ENCODE results near the gene MEF2C. TPM values are rescaled to one million over a fixed set of nuclear protein-coding genes. Genes with fewer than 3 reads are reported as not detected.

MEF2C gene
- polyA plus RNA-seq, 1 donor (not counting 4 experiments of a cell fraction or from before 2014, with no cell fraction given): 0.10 TPM

DNA sequence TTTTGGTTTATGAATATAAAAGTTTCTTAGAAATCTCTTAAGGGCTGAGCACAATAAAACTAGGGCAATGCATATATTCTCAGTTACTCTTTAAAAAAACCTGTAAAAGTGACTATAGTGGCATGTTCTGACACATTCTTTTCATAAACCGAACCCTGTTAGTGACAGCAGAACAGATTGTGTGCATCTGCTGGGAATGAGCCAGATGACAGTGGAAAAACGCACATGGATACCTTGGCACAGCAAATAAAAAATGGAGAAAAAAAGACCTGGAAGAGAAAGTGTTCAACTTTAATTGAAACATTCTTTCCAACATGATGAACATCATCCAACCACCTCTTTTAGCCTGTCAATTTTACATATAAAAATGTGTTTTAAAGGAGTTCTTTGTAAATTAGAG is 12.7 kb downstream of the MEF2C start:
- Histone ChIP-seq H3K4me2 (ENCODE audit: control insufficient read depth, extremely low read depth, insufficient read depth, low read depth, low read length) (no peak overlapping the region), H3K9ac (ENCODE audit: control insufficient read depth, extremely low read depth, insufficient read depth, low read length) (no peak overlapping the region), H3K36me3 (ENCODE audit: control insufficient read depth in 2 of 2, extremely low read depth in 1 of 2, insufficient read depth in 2 of 2, low read length in 2 of 2) (no peaks in the 10 kb centered on the region), H4K20me1 (ENCODE audit: control insufficient read depth, extremely low read depth, insufficient read depth, low read length) (no peaks in the 10 kb centered on the region), H3K27ac (ENCODE audit: control insufficient read depth, insufficient read depth, low read length) (no peak overlapping the region), H2AFZ (ENCODE audit: control insufficient read depth, low read length) (no peak overlapping the region), H3K27me3 (ENCODE audit: control insufficient read depth, extremely low read depth, insufficient read depth, low read length) (no peaks in the 10 kb centered on the region), H3K9me3 (ENCODE audit: control insufficient read depth, low read depth, low read length) (no peaks in the 10 kb centered on the region), H3K4me1 (ENCODE audit: control insufficient read depth, extremely low read depth, insufficient read depth, low read length) (no peaks in the 10 kb centered on the region), H3K79me2 (ENCODE audit: control insufficient read depth, insufficient read depth, low read length) (no peaks in the 10 kb centered on the region), H3K9me1 (ENCODE audit: control insufficient read depth, extremely low read depth, insufficient read depth, low read length) (no peaks in the 10 kb centered on the region), H3K4me3 (ENCODE audit: control insufficient read depth in 2 of 3, extremely low read depth in 1 of 3, insufficient read depth in 2 of 3, low read depth in 1 of 3, low read length in 3 of 3) (no peak overlapping the region)
- TF ChIP-seq CTCF (optimal IDR thresholded peaks at IDR 0.05 in 1 of 3, IDR thresholded peaks at IDR 0.05 in 1 of 3, conservative IDR thresholded peaks at IDR 0.05 in 1 of 3; ENCODE audit: extremely low read depth in 1 of 3, insufficient read depth in 2 of 3, low read length in 3 of 3) (no peak), EZH2 (IDR thresholded peaks at IDR 0.05; ENCODE audit: low read length) (no peak)
- DNase-seq (ENCODE audit: low read depth, low spot score) (no peak), FAIRE-seq (no peak)
- dilution Hi-C loops (cut with MboI; ENCODE audit: extremely low pct_ligation_motif_present, low sequenced_read_pairs): no loop called here

DNA sequence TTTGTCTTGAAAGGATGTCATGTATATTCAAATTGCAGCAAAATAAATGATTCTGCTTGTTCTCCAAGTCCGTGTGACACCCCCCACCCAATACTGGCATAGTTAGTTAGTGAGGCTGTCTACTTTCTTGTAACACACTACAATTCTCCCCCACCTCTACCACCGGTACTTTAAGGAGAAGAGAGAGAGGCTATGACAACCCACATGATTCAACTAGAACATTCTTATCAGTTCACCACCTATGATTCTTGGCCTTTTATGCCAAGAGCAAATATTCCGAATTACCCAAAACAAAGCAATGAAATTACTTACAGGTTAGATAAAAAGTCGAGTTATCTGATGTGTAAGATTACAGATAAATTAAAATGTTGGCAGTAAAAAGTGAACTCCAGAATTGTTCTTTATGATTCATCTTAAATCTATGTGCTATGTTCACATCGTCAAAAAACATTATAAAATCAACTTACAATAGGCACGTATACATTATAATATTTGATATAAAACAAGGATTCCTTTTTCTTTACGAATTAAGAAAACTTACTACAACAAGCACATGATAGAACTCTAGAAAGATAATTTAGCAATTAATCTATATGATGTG is 14.4 kb downstream of the MEF2C start:
- FAIRE-seq: no peak

More for the DNA sequence above, 14.4 kb downstream of the MEF2C start:
- Histone ChIP-seq H3K9ac (ENCODE audit: control insufficient read depth, extremely low read depth, insufficient read depth, low read length) (no peak overlapping the region), H2AFZ (ENCODE audit: control insufficient read depth, low read length) (no peak overlapping the region), H3K27ac (ENCODE audit: control insufficient read depth, insufficient read depth, low read length) (no peak overlapping the region), H3K4me1 (ENCODE audit: control insufficient read depth, extremely low read depth, insufficient read depth, low read length) (no peaks in the 10 kb centered on the region), H3K4me3 (ENCODE audit: control insufficient read depth in 2 of 3, extremely low read depth in 1 of 3, insufficient read depth in 2 of 3, low read depth in 1 of 3, low read length in 3 of 3) (no peak overlapping the region), H3K27me3 (ENCODE audit: control insufficient read depth, extremely low read depth, insufficient read depth, low read length) (no peaks in the 10 kb centered on the region), H3K9me1 (ENCODE audit: control insufficient read depth, extremely low read depth, insufficient read depth, low read length) (no peaks in the 10 kb centered on the region), H3K4me2 (ENCODE audit: control insufficient read depth, extremely low read depth, insufficient read depth, low read depth, low read length) (no peak overlapping the region), H3K36me3 (ENCODE audit: control insufficient read depth in 2 of 2, extremely low read depth in 1 of 2, insufficient read depth in 2 of 2, low read length in 2 of 2) (no peaks in the 10 kb centered on the region), H3K79me2 (ENCODE audit: control insufficient read depth, insufficient read depth, low read length) (no peaks in the 10 kb centered on the region), H4K20me1 (ENCODE audit: control insufficient read depth, extremely low read depth, insufficient read depth, low read length) (no peaks in the 10 kb centered on the region), H3K9me3 (ENCODE audit: control insufficient read depth, low read depth, low read length) (no peaks in the 10 kb centered on the region)
- DNase-seq (ENCODE audit: low read depth, low spot score): no peak
- TF ChIP-seq EZH2 (IDR thresholded peaks at IDR 0.05; ENCODE audit: low read length) (no peak), CTCF (optimal IDR thresholded peaks at IDR 0.05 in 1 of 3, IDR thresholded peaks at IDR 0.05 in 1 of 3, conservative IDR thresholded peaks at IDR 0.05 in 1 of 3; ENCODE audit: extremely low read depth in 1 of 3, insufficient read depth in 2 of 3, low read length in 3 of 3) (no peak)
- dilution Hi-C loops (cut with MboI; ENCODE audit: extremely low pct_ligation_motif_present, low sequenced_read_pairs): no loop called here

All from keratinocyte (primary cell).